HG02798 (cell line): ENCODE measurements around the gene CREG2.

ENCODE experiments used
- ATAC-seq: cut with Tn5 transposase; IDR thresholded peaks from one replicate; pipeline ENCODE4 v1.9.1; 2021; ENCODE audit warnings: mild to moderate bottlenecking; ENCODE audit not compliant: unreplicated experiment, poor library complexity

The CREG2 gene

DNA sequence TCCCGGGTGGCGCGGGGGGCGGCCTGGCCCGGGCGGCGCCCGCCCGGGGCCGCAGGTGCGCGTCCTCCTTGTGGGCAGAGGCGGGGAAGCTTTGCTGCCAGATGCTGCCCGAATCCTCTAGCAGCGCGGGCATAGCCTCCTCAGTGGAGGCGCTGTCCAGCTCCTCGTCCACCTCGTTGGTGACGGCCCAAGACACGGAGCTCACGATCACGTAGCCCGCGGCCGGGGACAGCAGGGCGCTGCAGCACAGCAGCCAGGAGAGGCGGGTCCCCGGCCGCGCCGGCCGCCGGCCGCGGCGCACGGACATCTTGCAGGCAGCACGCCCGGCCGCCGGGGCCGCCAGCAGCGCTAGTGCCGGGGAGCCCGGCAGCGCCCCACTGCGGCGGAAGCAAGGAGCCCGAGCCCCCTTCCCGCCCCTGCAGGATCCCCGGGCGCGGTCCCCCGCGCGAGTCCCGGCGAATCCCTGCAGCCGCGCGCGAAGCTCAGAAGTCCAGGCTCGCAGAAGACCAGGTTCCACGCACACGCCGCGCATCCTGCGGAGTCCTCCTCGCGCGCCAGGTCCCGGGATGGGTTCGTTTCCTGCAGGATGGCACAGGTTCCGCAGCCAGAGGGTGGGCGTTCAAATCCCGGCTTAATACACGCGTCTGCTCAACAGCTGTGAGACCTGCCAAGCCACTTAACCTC lies at the start of gene CREG2:
Gene CREG2 (minus strand): TSS at position 353 of the 684 bp plus-strand sequence. CDS start 46 bp downstream, at position 307.
- no peak for ATAC-seq

- no peak for ATAC-seq
Measured at GRCh38 chr2:101435001-101435862, 47.9 kb upstream of the CREG2 start.

GRCh38 chr2:101433465-101433864 lies 46.2 kb upstream of the CREG2 start:
- no peak for ATAC-seq

- no peak for ATAC-seq
Measured at GRCh38 chr2:101432411-101433181, 45.3 kb upstream of the CREG2 start.

DNA sequence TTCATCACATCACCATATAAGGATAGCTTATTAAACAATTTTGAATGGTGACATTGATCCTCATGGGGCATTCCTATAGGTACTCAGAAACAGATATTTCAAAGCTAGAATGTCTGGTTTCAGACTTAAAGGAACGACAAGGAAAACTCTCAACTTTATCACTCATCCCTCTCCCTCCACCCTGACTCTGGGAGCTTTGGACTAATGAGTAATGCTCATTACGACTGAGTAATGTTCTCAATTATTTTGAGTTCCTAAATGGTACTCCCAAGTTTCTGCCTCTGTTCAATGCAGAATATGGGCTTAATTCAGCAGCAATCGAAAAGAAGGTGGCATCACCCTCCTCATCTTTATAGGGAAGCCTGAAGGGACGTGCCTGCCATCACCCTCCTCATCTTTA lies 44.2 kb upstream of the CREG2 start:
- no peak for ATAC-seq

- no peak for ATAC-seq
Measured at GRCh38 chr2:101430156-101430555, 42.9 kb upstream of the CREG2 start.

GRCh38 chr2:101429453-101429852 lies 42.1 kb upstream of the CREG2 start:
- ATAC-seq: no peak

- no peak for ATAC-seq
Measured at GRCh38 chr2:101428422-101429176, 41.3 kb upstream of the CREG2 start.

DNA sequence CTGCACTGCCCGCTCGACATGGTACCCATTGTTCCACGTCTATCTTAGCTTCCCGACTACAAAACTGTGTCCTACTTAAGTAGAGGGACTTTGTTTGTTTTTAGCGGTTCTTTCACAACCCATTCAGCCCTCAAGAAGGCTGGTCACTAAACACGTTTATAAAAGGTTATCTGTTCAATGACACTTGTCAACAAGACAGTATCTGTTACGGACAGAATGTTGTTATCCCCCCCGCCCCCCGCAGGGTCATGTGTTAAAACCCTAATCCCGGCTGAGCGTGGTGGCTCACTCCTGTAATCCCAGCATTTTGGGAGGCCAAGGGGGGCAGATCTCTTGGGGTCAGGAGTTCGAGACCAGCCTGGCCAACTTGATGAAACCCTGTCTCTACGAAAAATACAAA lies 40.4 kb upstream of the CREG2 start:
- no peak for ATAC-seq

- ATAC-seq: no peak
Measured at GRCh38 chr2:101427240-101427639, 39.9 kb upstream of the CREG2 start.

DNA sequence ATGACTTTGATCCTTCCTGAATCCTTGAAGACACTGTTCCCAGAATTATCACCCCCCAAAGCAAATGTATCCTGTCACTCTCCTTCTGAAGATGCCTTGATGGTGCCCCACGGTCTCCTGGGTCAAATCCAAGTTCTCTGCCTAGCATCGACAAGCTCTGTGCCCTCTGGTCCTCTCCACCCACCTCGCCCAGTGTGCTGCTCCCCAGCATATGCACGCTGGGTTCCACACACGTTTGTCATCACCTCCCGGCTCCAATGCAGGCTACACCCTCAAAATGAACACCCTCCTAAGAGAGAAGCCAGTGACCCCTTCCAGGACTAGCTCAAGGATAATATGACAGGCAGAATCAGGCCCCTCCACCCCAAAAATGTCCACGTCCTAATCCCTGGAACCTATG lies 39.5 kb upstream of the CREG2 start:
- no peak for ATAC-seq

DNA sequence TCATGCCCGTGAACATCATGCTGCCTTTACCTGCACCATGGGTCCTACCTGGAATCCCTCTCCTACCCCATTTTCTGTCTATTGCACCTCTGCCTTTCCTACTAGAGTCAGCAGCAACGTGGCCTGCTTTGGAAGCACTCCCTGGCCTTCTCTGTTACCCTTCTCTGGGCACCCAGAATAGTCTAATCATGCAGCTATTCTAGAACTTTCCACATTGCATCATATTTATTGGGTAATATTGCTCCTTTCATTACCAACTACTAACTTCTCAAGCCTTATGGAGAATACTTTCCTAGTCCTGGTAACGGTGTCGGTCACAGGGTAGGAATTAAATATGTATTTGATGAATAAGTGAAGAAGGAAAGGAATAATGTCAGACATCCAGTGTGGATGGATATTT lies 33.3 kb upstream of the CREG2 start:
- ATAC-seq: no peak

DNA sequence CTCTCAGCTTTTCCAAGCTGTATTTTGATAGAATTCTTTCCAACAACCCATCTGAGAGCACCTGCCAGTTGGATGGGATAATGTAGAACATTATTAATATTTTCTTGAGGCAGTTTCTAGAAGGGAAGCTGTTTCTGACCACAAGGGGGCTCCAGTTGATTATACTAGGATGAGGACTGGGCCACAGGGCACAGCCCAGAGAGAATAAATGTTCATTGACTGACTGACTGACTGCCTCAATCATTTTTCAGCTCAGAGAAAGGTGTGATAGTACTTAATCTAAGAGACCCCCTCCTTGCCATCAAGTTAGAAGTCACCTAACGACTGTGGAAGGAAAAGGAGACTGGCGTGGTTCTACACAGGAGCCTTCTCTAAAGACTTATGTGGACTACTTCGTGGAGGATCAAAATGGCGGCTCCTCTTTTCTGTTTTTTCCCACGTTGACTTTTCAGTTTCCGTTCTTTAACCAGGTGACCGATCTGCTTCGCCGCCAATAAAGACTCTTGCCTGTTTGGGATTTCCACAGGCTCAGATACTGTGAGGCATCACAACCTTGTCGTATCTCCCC lies 31.9 kb upstream of the CREG2 start:
- no peak for ATAC-seq

- ATAC-seq: no peak
Measured at GRCh38 chr2:101418460-101419095, 31.3 kb upstream of the CREG2 start.

- no peak for ATAC-seq
Measured at GRCh38 chr2:101416609-101417008, 29.3 kb upstream of the CREG2 start.

- ATAC-seq: no peak
Measured at GRCh38 chr2:101415884-101416283, 28.6 kb upstream of the CREG2 start.

DNA sequence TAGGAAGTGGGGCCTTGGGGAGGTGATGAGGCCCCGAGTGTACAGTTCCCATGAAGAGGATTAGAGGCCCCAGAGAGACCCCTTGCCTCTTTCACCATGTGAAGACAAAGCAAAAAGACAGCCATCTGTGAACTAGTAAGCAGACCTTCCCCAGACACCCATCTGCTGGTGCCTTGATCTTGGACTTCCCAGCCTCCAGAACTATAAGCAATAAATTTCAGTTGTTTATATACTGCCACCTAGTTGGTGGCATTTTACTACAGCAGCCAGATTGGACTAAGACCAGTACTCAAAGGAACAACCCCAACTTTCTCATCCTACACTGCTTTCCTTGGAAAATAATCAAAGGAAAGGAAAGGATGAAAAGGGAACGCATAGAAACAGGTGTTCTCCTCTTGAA lies 27.9 kb upstream of the CREG2 start:
- ATAC-seq: no peak

GRCh38 chr2:101412092-101412694 lies 24.9 kb upstream of the CREG2 start:
- no peak for ATAC-seq

- ATAC-seq: no peak
Measured at GRCh38 chr2:101410746-101411145, 23.4 kb upstream of the CREG2 start.
